GM19099 (cell line): Measurements from ENCODE around the gene SLC35A3.

ENCODE experiments used
- POLR2A ChIP-seq: IDR thresholded peaks from 3 replicates; pipeline ENCODE4 v1.6.1; 2011; ENCODE audit warnings: low read depth; ENCODE audit not compliant: insufficient read length; ENCODE audit errors: extremely low read depth

Gene SLC35A3

DNA sequence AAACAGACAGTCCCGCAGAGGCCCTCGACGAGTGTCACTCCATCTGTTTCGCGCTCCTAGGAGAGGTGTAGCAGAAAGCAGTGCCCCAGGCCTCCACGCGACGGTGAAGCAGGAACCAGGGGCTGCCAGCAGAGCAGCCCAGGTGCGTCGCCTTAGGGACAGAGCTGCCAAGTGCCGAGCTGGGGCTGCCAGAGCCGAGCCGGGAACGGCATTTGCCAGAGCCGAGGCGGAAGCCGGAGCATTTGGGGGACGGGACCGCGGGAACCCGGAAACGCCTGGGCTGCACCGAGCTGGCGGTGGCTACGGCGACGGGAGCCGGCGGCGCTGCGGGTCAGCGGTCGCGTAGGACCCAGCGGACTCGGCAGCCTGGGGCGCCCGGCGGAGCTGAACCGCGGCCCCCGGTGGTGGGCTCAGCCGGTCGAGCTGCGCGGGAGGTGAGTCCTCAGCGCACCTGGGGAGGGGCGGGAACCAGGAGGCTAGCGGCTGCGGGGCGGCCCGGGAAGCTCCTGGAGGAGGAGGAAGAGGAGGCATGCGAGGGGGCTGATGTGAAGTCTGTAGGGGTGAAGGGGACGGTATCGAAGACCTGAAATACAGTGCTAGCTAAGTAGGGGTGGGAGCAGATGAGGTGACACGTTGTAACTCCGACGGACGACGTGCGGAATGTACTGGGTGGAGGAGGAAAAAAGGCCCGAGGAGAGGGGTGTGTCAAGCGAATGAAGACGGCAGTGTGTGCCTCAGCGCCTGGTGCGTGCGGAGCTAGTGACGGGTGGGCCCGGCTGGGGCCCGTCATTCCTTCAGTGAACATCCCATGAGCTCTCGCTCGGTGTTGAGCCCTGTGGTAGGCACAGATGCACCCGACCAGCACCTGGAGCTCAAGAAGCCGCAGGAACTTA, at the start of gene SLC35A3:
SLC35A3 (plus strand) TSS at position 268 of the 893 bp plus-strand sequence. CDS start 23,559 bp downstream, outside the sequence.
- peak; percentile 80 for TF ChIP-seq POLR2A

DNA sequence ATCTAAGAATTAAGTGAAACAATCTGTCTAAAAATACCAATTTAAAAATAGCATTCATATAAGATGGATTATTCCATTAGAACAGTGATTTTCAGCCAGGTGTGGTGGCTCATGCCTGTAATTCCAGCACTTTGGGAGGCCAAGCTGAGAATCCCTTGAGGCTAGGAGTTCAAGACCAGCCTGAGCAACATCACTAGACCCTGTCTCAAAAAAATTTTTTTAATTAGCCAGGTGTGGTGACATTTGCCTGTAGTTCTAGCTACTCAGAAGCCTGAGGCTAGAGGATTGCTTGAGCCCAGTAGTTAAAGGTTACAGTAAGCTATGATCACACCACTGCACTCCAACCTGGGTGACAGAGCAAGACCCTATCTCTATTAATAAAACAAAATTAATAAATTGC, 35.0 kb upstream of the SLC35A3 start:
- TF ChIP-seq POLR2A, result no peak

DNA sequence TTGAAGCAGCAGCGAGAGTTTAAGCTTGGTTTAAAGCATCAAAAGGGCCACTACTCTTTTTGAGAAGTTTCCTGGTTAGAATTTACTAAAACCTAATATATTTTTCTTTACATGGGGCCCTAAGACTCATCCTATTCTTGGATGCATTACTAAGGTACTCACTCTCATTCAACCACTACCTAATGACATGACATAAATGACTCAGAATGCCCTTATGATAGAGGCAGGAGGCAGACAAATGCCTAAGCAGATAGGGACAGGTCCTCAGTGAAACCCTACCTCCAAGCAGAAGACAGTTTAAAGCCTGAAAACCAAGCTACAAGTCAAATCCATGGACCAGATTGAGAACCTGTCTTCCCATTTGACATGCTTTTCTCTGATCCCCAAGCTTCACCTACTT, 34.3 kb upstream of the SLC35A3 start:
- no peak for TF ChIP-seq POLR2A

GRCh38 chr1:99936071-99936470, 33.7 kb upstream of the SLC35A3 start:
- TF ChIP-seq POLR2A, result no peak

GRCh38 chr1:99942723-99943122, 27.1 kb upstream of the SLC35A3 start:
- TF ChIP-seq POLR2A, result no peak

- TF ChIP-seq POLR2A, result no peak
Observed at GRCh38 chr1:99943223-99943794, 26.5 kb upstream of the SLC35A3 start.

DNA sequence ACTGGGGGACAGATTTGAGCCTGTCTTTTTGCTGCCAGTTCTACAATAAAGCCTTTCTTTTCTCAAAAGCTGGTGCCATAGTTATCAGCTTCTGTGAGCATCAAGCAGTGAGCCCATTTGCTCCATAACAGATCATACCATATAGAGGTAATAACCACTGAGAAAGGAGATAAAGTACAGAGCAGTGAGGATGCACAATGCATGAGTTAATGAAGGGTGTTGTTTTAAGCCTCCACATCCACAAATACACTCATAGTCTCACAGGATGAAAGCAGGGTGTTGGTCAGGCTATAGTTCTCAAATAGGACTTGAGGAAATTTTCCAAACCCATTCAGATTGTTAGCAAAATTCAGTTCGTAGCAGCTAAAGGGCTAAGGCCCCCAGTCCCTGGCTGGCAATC, 25.6 kb upstream of the SLC35A3 start:
- no peak for TF ChIP-seq POLR2A

GRCh38 chr1:99945174-99945573, 24.6 kb upstream of the SLC35A3 start:
- no peak for TF ChIP-seq POLR2A

- no peak for TF ChIP-seq POLR2A
Observed at GRCh38 chr1:99950486-99950885, 19.3 kb upstream of the SLC35A3 start.

DNA sequence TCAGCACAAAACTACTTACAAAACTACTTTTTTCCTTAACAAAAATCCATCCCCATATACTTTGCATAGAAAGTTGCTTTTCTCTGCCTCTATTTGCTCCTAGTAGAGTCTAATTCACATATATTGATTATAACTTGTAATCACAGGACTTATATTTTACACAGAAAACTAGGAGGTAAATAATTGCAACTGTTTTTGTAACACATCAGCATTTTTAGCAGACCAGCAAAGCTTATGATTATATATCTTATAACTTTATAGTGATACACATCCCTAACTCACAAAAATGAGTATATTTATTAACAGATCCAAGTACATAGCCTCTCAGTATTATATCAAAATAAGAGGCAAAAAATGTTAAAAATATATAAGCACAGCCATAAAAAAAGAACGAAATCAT, 17.3 kb upstream of the SLC35A3 start:
- no peak for TF ChIP-seq POLR2A

- no peak for TF ChIP-seq POLR2A
Observed at GRCh38 chr1:99955375-99955774, 14.4 kb upstream of the SLC35A3 start.

- TF ChIP-seq POLR2A, result no peak
Observed at GRCh38 chr1:99956755-99957154, 13.0 kb upstream of the SLC35A3 start.

- no peak for TF ChIP-seq POLR2A
Observed at GRCh38 chr1:99957818-99958217, 12.0 kb upstream of the SLC35A3 start.

GRCh38 chr1:99963041-99963795, 6.6 kb upstream of the SLC35A3 start:
- TF ChIP-seq POLR2A, result no peak

- TF ChIP-seq POLR2A, result no peak
Observed at GRCh38 chr1:99964806-99965205, 5.0 kb upstream of the SLC35A3 start.
